Middle frontal gyrus (tissue), 1 donor: ENCODE data around the gene PLEK2.
"Not testable (repeated sequence)": the region's sequence is repeated elsewhere in the genome, so short reads cannot be mapped to it uniquely, and the experiment has no call there.

Experiments used
- DNase-seq: peaks from one replicate; pipeline ENCODE4 v3.0.0-alpha.2; 2015; ENCODE audit warnings: low spot score; ENCODE audit errors: extremely low spot score

Gene PLEK2, protein sequence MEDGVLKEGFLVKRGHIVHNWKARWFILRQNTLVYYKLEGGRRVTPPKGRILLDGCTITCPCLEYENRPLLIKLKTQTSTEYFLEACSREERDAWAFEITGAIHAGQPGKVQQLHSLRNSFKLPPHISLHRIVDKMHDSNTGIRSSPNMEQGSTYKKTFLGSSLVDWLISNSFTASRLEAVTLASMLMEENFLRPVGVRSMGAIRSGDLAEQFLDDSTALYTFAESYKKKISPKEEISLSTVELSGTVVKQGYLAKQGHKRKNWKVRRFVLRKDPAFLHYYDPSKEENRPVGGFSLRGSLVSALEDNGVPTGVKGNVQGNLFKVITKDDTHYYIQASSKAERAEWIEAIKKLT

DNA sequence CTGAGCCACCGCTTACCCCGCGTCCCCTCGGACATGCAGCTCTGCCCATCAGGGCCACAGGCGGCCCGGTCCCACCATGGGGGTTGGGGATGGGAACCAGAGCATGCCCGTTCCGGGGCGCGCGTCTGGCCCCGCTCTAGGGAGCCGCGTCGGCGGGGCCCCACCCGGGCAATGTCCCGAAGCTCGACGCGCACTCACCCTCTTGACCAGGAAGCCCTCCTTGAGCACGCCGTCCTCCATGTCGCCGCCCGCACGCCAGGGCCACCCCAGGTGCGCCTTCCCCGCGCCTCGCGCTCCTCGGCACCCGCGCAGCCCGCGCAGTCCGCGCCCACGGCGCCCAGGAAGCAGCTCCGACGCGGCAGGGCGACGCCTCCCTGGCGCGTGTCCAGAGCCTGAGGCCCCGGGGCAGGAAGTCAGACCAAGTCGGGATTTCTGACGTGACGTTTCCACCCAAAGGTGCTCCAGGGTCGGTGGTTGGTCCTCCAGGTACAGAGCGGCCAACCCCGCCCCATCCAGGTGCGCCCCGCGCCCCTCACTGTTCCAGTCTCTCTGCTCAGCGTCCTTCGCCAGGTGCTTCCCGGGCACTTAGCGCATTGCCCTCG lies at the start of gene PLEK2:
Gene PLEK2, minus strand, starts transcription at position 346 of the 602 bp plus-strand sequence. Its CDS starts 106 bp downstream, at position 240.
- no peak for DNase-seq

DNA sequence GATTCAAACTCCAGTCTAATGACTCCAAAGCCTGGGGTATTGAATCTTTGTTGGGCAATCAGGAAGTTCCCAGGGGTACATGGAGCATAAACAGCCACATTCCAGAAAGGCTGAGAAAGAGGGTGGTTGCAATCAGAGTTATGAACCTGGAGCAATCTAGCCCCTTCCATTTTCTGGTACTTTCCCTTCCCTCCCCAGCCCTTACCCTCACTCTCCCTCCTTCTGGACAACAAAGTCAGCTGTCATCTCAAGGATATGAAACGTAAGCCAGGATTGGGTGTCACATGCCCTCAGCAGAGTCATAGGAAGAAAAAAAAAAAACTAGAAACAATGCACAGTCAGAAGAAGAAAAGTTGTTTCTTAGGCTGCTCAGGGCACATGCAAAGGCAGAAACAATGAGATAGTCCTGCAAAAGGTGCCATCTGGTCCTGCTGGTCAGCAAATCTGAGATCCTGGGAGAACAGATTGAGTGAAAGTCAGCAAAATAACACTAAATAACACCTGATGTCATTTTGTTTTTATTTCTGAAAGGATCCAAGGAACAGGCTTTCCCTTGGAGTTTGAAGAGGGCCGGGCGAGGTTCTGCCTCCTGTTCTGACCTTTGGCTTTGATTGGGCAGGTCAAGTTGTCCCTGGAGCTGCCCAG lies 49.5 kb upstream of the PLEK2 start:
- DNase-seq = no peak

DNA sequence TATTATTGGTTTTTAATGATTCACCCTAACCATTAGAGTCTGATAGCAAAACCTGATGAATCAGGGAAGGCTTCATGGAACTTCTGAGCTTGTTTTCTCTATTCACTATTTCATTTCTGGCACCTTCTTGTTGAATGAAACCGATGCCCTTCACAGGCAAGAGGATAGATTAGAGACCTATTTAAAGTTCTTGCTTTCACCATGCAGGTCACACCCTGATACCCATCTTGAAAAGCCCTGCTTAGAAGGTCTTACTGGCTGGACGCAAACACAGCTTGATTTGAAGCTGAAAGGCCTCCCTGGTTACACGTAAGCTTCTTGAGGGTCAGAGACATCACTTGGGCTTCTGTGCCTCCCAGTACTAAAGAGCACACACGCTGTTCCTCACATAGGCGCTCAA lies 47.4 kb upstream of the PLEK2 start:
- no peak for DNase-seq

DNA sequence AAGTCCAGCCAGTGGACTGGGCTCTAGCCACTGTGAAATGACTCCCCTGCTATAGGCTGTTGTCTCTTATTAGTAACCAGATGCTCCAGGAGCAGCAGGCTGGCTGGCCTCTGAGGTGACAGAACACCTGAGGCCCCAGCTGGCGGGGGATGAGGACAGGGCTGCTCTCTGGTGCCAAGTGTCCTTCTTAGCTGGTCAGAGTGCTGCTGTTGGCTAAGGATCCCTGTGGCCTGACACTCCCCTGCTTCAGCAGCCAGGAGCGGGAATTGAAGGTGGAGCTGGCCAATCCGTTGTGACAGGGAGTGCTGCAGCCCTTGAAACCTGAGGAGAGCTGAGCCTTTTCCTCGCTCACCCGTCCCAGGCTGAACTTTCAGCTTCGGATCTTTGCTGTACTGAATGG lies 45.8 kb upstream of the PLEK2 start:
- DNase-seq = no peak

DNA sequence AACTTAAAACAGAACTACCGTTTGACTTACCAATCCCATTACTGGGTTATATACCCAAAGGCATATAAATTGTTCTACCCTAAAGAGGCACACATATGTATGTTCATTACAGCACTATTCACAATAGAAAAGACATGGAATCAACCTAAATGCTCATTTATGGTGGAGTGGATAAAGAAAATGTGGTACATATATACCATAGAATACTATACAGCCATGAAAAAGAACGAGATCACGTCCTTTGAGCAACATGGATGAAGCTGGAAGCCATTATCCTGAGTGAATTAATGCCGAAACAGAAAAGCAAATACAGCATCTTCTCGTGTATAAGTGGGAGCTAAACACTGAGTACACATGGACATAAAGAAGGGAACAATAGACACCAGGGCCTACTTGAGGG lies 44.8 kb upstream of the PLEK2 start:
- no peak for DNase-seq

DNA sequence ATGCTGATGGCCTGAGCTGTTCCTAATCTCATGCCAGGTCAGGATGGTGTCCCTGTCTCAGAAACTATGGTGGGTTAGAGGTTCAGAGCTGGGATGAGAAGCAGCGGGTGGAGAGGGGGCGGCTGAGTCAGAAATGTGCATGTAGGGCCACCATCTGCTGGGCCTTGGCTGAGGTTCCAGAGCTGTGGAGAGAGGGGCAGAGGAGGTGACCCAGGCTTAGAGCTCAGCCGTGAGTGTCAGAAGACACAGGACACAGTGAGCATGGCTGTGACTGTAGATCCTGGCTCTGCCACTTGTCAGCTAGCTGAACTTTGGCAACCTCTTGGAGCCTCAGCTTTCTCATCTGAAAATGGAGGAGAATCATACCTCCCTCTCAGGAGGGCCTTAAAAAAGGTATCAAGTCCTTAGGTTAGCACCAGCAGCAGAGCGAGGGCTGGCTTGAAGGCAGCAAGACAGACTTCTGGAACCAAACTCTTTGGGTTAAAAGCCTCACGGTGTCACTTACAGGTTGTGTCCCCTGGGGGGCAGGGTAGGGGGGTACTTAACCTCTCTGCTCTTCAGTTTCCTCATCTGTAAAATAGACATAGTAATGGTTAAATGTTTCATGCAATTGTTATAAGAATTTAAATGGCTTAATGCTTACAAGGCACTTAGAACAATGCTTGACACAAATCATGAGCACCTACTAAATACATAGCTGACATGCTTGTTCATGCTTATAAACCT lies 41.8 kb upstream of the PLEK2 start:
- DNase-seq = no peak

DNA sequence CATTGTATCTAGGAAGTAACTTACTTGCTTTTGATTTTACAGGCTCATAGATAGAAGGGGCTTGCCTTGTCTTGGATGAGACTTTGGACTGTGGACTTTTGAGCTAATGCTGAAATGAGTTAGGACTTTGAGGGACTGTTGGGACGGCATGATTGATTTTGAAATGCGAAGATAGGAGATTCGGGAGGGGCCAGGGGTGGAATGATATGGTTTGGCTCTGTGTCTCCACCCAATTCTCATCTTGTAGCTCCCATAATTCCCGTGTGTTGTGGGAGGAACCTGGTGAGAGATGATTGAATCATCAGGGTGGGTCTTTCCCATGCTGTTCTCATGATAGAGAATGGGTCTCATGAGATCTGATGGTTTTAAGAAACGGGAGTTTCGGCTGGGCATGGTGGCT lies 39.7 kb upstream of the PLEK2 start:
- not testable (repeated sequence) for DNase-seq

DNA sequence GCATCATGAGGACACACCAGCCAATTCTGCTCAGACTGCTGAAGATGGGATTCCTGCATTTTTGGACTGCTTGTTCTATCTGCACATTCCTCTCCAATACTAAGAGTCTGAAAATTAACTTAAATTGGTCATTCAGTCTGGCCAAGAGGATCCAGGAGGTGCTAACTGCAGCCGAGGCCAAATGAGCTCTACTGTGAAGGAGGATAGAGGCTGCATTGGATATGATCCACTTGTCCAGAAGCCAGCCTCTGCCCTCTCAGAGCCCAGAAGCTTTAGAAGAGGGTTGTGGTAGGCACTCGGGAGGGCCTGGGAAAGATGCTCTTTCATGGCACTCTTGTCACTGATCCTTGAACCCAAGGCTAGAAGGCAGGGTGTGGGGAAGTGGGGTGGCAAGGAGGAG lies 37.1 kb upstream of the PLEK2 start:
- no peak for DNase-seq

DNA sequence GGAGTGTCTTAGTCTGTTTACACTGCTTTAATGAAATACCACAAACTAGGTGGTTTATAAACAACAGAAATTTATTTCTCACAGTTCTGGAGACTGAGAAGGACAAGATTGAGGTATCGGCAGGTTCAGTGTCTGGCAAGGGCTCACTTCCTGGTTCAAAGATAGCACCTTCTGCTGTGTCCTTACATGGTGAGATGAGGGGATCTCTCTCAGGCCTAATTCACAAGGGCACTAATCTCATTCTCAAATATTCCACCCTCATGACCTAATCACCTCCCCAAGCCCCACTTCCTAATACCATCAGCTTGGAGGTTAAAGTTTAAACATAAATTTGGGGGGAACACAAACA lies 35.0 kb upstream of the PLEK2 start:
- DNase-seq = no peak

DNA sequence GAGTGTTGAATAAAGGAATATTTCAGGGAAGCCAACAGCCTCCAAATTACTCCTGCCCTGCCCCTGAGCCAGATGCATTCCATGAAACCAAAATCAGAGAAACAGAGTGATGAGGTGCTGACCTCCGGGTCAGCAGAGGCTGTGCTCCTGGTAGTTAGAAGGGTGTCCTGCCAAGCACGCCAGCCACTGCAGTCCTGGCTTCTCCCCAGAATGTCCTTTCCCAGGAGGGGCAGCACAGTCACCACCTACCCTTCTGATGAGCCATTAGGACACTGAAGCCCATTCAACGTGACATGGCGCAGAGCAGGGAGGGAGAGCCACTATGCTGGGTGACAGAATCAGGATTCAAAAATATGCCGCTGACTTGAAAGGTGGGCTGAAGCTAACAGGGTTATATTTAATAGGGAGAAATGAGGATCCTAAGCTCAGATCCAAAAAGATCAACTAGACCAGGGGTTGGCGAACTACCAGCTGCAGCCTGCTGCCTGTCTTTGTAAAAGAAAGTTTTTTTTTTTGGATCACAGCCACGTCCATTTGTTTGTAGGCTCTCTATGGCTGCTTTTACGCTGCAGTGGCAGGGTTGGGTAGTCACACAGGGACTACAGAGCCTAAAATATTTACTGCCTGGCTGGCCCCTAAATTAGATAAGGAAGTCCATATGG lies 34.5 kb upstream of the PLEK2 start:
- DNase-seq = no peak

DNA sequence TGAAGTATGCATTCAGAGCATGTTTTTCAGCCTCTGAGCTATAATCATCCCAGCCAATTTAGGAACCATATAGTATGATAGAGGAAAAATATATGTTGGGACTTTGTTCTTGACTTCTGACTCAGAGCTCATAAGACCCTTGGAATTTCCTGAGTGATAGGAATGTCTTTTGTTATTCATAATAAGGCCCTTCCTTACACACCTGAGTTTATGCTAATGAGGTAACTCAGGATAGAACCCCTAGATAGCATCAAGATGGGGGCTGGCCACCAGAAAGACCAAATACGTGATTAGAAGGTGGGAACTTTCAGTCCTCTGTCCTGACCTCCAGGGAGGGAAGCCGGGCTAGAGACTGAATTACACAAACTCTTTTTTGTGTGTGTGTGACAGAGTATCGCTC lies 32.4 kb upstream of the PLEK2 start:
- no peak for DNase-seq

DNA sequence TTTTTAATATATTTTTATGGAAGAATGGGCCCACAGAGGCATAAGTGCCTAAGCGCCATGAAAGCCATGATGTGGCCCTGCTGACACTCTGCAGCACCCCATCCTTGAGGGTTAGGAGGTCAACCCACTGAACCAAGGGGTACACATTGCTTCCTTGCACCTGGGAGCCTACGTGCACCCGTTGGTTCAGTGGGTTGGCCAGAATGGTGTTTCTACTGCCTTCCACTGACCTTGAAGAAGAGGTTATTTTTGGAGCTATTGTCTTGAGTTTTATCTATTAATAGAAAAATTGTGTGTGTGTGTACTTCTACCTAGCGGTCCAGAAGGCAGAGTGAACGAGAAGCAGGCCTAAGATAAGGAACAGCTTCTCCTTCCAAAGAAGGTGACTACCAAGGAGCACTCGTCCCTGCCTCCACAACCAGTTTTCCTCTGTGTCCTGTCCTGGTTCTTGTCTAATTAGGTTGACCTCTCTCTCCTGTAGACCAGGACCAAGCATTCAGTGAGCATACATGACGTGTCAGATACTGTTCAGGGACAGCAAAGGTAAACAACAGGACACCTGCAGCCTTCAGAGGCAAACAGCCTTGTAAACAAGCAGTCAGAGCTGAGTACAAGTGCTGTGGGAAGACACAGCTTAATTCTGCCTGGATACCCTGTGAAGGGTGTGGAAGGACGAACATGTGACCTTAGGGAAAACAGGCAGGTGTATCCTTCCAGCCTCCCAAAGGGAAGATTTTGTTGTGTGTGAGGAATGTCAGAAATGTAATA lies 30.4 kb upstream of the PLEK2 start:
- DNase-seq = no peak

DNA sequence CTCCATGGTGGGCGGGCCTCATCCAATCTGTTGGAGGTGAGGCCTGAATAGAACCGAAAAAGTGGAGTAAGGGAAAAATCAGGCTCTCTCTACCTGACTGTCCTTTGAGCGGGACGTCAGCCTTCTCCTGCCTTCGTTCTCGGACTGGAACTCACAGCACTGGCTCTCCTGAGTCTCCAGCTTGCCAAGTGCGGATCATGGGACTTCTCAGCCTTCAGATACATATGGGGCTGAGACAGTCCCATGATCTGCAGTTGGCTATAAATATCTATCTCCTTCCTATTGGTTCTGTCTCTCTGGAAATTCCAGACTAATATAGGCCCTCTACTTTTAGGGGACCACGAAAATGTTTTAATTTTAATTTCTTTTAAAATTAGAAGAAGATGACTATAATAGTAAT lies 29.7 kb upstream of the PLEK2 start:
- no peak for DNase-seq

DNA sequence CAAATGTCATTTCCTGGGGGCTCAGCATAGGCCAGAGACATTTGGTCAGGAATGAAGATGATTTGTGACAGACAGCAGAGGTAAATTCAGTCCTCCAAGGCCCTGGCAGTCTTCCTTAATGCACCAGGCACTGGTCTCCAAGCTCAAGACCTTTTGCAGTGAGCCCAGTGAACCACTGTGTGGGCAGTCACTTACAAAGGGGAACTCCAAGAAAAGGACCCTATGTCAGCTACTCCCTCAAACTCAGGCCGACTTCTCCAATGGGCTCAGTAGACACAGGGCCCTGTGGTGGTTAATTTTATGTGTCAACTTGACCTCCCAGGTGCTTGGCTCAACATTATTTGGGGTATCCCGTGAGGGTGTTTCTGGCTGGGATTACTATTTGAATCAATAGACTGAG lies 29.3 kb upstream of the PLEK2 start:
- DNase-seq = no peak

DNA sequence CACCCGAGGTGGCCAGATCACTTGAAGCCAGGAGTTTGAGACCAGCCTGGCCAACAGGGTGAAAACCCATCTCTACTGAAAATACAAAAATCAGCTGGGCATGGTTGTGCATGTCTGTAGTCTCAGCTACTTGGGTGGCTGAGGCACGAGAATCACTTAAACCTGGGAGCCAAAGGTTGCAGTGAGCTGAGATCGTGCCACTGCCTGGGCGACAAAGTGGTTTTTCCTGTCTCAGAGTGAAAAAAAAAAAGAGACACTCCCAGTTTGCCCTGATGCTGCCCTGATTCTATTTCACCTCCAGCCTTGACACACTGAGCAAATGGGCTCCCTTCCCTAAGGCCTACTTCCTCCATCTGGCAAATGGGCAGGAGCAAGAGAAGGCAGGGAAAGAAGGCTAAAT lies 28.5 kb upstream of the PLEK2 start:
- no peak for DNase-seq

DNA sequence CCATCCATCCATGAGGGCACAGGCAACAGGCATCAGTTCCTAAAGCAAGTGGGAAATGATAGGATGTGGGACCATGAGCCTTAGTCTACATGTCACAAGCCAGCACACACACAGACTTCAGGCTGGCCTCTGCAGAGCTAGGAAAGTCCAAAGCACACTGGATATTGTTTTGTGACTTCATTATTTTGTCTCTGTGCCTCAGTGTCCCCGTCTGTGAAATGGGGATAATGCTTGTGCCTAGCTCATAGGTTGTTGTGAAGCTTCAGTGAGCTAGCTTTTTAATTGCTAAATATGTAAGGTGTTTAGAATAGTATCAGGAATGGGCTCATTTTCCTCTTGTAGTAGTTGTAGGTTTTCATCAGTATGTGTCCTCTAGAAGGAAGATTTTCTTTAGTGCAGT lies 27.0 kb upstream of the PLEK2 start:
- no peak for DNase-seq

DNA sequence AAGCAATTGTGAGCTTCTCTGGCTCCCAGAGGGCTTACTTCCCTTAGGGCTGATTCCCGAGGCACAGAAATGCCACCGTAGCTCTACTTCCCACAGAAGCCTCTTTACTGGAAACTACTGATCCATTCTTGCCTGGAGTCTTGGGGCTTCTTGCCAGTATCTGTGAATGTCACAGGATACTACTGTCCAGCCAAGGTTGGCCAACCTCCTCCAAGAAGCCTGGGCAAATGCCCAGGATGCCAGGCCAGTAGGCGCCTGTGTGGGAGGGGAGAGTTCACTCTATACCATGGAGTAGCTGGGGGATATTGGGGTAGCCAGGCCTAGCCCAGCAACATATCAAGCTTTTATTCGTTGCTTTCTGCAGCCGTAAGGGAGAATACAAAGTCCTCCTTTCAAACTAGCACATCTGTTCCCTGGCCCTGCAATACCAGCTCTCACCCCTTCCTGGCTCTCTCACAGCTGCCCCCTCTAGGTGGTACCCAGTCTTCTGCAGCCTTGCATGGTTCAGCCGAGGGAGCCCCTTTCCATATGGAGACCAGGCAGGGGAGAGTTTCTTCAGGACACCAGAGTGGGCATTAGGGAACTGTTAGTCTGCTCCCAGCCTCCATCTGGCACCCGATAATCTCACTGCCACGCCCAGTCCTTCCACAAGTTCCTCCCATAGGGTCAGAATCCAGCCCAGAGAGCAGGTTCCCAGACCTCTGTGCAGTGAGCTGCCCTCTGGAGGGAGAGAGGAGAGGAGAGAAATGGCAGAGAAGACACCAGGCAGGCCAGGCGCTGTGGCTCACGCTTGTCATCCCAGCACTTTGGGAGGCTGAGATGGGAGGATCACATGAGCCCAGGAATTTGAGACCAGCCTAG lies 24.3 kb upstream of the PLEK2 start:
- DNase-seq = no peak

DNA sequence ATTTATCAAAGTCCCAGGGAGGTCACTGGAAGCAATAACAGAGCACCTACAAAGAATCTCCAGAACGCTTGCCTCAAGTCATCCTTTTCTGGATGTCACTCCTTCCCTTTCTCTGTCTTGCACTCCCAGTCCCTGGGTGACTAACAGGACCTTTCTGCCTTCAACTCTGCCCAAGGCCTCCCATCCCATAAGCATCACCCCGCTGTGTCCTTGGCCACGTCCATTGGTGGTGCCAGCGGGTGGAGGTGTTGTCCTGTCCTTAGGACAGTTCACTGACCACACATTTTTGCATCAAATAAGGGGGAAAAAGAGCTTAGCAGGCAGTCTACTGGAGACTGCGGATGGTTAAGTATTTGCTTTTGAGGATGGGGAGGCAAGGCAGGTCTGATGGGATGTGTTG lies 23.6 kb upstream of the PLEK2 start:
- DNase-seq = no peak

DNA sequence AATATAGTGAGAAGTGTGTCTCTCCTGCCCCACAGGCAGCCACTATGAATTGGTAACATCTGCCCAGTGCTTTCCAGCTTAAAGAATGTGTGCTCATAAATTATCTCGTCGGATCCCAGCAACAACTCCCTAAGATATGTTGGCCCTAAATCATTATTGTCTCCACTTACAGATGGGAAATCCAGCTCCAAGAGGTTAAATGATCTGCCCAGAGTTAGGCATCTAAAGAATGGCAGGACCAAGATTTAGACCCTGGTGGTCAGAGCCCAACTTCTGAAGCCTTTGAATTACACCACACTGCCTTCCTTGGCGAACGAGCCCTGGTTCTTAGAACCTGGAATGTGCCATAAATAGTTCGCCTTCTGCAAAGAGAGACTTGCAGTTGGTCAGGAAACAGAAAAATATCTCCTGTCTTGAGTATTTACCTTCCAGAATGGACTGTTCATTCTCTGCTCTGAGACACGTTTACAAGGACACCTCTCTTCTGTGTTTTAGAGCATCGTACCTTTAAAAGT lies 20.1 kb upstream of the PLEK2 start:
- no peak for DNase-seq
